Activated CD8-positive, alpha-beta memory T cell treated with anti-CD3 and anti-CD28 coated beads for 24 hours (primary cell): Measurements from ENCODE around the gene FNIP2.
"Not testable (repeated sequence)": the region's sequence is repeated elsewhere in the genome, so short reads cannot be mapped to it uniquely, and the experiment has no call there.

Experiments used
- DNase-seq: peaks from one replicate; pipeline ENCODE4 v3.0.0-alpha.2; 2020

The FNIP2 gene

DNA sequence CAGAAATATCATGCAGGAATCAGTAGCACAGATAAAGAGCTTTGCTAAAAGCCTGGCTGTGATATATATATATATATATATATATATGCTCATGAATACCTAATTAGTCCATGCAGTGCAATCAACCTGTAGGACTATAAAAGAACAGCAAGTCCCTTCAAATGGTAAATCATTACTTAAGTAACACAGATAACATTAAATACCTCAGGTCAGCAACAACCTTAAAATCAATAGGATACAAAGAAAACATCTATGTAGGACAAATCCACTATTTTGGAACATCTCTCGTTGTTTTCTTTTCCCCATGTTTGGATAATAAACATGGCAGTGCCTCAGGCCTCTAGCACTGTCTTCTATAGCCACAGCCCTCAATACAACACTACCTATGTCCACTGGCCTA, 106.6 kb downstream of the FNIP2 start:
- DNase-seq, result no peak

DNA sequence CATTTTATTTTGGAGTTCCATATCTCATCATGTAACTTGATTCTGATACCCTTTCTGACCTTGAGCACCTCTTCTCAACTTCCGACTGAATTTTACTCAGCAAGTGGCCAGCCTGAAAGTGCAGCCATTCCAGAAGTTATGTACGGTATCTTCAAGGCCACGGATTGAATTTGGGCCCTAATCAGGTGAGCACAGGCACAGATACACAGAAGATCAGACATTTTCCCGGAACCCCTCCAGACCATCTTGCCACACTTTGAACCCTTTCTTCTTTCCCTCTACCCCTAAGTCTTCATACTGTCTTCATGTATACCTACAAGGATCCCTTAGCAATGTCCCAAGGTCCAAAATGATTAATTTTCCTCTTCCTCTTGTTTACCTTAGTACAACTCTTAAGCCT, 108.2 kb downstream of the FNIP2 start:
- DNase-seq, result no peak

DNA sequence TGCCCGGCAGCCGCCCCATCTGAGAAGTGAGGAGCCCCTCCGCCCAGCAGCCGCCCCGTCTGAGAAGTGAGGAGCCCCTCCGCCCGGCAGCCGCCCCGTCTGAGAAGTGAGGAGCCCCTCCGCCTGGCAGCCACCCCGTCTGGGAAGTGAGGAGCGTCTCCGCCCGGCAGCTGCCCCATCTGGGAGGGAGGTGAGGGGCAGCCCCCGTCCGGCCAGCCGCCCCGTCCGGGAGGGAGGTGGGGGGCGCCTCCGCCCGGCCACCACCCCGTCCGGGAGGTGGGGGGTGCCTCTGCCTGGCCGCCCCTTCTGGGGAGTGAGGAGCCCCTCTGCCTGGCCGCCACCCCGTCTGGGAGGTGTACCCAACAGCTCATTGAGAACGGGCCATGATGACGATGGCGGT, 113.3 kb downstream of the FNIP2 start:
- DNase-seq, result not testable (repeated sequence)

DNA sequence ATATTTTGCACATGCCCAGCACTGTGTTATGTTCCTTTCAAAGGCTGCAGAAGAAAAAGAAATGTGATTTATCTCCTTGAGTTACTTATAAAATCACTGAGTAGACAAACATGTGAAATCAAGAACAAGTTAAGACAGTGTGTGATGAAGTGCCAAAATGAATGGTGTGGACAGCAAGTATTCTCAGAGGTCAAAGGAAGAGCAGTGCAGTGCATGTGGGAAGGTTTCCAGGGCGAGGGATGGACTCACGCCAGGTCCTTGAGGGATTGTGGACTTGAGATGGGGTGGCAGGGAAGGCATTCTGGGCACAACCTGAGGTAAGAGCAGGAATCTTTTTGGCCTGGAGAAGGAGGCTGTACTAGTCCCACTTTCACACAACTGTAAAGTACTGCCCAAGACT, 115.5 kb downstream of the FNIP2 start:
- no peak for DNase-seq

DNA sequence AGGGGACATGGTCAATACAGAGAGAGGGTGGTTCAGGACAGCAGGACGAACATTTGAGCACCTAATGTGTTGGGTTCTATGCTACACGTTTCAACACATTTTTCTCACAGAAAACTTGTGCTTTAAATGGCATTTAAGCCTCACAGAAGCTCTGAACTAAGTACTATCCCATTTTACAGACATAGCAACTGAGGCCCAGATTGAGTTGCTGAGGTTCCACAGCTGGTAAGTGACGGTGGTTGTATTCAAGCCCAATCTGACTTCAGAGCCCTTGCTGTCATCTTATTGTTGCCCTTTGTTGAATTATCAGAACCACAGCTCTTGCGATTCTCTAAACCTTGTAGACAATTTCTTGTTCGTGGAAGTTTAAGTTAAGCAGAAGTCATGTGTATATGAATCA, 116.7 kb downstream of the FNIP2 start:
- DNase-seq, result no peak

DNA sequence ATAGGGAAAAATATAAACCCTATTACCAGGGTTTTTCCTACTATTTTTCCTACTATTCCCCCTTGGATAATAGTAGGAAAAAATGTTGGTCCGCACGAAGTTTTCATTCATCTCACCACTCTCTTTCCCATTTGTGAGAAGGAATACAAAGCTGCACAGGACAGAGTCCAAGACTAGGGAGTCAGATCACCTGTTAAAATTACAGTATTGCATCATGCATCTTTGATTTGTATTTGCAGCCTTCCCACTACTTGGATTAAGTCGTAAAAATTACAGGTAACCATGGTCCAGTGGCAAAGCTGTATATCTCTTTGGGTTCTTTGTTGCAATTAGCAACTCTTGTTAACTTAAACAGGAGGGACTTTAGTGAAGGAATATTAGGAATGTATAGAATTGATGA, 121.5 kb downstream of the FNIP2 start:
- no peak for DNase-seq

DNA sequence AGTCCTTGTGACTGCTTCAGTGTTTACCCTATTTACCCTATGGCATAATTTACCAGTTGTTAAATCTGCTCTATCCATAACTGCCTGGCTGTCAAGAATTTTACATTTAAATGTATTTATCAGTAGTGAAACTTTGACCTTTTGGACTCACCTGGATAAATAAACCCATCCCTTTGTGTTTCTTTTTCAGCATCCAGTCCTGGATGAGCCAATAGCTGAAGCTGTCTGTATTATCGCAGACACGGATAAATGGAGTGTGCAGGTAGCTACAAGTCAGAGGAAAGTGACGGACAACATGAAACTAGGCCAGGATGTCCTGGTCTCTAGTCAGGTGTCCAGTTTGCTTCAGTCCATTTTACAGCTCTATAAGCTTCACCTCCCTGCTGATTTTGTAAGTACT, 122.4 kb downstream of the FNIP2 start:
- DNase-seq, result no peak

DNA sequence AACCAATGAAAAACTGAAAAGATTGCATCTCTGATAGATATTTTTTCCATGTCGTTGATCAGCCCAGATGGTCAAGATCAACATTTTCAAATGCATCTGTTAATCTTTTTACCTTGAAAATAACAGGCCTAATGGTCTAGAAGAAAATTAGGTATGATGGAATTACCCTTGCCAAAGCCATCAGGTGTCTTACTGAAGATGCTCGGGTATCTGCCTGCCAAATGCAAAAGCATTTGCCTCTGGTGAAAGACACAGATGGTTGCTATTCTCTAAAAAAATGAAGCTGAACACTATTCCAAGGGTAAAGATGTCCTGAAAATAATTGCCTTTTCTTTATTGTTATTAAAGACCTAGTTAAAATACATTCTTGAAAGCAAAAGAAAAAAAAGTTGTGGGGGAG, 126.0 kb downstream of the FNIP2 start:
- DNase-seq, result no peak

DNA sequence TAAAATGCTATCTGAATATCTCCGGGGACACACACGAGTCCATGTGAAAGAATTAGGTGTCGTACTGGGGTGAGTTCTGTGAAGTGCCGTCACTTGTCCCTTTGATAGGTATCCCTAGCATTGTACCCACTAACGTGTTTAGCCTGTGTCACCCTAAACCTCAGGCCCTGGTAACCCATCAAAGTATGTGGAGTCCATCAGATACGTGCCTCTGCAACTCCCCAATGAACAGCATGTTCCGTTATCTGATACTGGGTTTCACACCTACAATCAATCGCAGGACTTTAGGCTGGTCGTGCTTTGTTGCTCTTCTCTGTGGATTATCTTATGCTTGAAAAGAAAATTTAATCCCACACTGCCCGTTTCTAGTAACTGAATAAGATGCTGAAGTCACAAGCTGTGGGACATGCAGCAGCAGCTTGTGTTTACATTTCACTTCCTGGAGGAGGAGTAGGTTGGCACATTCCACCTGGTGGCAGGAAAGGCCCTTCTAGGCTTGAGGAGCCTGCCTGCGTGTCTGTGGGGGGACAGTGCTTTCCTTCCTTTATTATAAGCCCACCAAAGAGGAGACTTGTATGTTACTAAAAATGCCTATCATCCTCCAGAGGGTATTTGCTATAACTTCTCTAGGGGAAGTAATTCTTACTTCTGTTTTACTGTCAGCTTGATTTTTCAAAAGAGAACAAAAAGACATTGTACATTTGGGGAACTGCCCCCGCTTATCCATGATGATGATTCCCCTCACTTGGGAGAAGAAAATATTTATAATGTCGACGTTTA, 127.2 kb downstream of the FNIP2 start:
- no peak for DNase-seq

DNA sequence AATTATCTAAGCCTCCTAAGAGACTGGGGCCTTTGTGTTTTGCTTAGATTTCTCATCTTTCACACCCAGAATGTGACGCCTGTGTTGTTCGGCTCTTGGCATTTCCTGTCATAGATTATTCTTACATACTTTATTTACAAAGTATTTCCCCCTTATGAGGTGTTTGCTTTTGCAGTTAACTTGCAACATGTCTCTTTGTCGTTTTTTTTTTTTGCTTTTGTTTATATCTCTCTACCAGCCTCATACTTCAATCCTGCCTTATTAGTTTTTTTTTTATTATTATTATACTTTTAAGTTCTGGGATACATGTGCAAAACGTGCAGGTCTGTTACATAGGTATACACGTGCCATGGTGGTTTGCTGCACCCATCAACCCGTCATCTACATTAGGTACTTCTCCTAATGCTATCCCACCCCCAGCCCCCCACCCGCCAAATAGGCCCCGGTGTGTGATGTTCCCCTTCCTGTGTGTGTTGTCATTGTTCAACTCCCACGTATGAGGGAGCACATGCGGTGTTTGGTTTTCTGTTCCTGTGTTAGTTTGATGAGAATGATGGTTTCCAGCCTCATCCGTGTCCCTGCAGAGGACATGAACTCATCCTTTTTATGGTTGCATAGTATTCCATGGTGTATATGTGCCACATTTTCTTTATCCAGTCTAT, 127.9 kb downstream of the FNIP2 start:
- not testable (repeated sequence) for DNase-seq

DNA sequence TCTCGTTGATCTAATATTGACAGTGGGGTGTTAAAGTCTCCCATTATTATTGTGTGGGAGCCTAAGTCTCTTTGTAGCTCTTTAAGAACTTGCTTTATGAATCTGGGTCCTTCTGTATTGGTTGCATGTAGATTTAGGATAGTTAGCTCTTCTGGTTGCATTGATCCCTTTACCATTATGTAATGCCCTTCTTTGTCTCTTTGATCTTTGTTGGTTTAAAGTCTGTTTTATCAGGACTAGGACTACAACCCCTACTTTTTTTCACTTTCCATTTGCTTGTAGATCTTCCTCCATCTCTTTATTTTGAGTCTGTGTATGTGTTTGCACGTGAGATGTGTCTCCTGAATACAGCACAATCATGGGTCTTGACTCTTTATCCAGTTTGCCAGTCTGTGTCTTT, 131.6 kb downstream of the FNIP2 start:
- DNase-seq, result not testable (repeated sequence)

DNA sequence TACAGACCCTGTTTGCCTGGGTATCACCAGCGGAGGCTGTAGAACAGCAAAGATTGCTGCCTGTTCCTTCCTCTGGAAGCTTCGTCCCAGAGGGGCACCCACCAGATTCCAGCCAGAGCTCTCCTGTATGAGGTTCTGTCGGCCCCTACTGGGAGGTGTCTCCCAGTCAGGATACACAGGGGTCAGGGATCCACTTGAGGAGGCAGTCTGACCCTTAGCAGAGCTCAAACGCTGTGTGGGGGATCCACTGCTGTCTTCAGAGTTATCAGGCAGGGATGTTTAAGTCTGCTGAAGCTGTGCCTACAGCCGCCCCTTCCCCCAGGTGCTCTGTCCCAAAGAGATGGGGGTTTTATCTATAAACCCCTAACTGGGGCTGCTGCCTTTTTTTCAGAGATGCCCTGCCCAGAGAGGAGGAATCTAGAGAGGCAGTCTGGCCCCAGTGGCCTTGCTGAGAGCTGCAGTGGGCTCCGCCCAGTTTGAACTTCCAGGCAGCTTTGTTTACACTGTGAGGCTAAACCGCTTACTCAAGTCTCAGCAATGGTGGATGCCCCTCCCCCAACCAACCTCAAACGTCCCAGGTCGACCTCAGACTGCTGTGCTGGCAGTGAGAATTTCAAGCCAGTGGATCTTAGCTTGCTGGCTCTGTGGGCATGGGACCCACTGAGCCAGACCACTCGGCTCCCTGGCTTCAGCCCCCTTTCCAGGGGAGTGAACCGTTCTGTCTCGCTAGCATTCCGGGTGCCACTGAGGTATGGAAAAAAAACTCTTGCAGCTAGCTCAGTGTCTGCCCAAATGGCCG, 133.7 kb downstream of the FNIP2 start:
- DNase-seq, result not testable (repeated sequence)

DNA sequence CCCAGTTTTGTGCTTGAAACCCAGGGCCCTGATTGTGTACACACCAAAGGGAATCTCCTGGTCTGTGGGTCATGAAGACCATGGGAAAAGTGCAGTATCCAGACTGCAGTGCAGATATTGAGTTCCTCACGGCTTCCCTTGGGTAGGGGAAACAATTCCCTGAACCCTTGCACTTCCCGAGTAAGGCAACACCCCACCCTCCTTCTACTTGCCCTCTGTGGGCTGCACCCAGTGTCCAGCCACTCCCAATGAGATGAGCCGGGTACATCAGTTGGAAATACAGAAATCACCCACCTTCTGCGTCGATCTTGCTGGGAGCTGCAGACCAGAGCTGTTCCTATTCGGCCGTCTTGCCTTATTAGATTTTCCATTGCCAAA, 134.2 kb downstream of the FNIP2 start:
- no peak for DNase-seq

DNA sequence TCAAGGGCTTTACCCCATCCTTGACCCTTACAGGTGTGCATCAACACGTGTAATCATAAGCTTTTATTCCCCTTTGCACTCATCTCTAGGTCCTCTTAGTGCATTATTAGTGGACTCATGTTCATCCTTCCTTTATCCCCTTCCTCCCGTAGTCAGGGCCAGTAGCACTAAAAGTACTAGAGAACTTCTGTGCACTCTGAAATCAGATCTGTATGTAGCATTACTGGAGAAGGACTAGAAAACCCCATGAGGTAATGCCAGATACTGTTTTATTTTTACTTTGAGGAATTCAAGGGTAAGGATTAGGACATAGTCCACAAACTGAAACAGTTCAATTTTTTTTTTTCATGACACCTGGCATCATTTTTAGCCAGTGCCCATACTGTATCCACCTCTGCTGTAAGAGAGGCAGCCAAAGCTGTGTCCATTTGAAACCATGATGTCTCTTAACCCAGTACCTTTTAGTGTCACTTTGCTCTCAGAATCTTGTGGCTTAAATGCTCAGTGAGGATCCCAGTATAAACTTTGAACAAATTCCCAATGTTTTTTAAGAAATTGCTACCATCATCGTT, 134.7 kb downstream of the FNIP2 start:
- DNase-seq, result no peak

DNA sequence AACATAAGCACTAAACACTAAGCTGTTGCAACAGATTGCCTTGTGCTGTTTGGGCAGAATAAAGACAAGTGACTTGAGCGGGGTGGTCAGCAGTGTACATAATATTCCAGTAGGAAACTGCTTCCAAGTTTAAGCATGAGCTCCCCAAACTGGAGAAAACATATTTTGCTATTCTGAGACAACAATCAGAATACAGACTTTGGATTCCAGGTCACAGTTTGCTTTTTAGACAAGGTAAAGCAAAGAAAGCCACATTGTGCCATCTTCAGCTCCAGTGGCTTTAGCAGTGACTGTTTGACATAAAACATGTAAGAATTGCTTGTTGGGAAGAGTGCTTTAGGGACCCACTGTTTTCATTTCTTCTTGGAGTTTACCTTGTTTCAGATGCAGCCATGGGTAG, 136.0 kb downstream of the FNIP2 start:
- DNase-seq, result no peak

DNA sequence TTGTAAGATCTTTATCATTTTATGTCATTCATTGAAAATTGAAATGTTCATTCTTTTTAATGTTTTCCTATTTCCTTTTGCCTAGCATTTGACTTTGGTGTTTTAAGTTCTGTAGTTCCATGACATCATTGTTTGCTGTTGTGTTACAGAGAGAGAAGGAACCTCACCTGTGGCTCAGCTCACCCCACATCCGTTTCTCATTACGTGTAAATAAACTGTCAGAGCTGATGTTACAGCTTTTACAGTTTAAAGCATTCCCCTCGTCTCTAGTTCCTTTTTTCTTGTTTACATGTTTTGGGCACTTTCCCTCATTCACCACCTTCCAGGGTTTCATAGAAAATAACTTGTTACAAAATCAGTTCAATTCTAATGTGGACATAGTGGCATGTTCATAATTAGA, 137.2 kb downstream of the FNIP2 start:
- DNase-seq, result no peak

DNA sequence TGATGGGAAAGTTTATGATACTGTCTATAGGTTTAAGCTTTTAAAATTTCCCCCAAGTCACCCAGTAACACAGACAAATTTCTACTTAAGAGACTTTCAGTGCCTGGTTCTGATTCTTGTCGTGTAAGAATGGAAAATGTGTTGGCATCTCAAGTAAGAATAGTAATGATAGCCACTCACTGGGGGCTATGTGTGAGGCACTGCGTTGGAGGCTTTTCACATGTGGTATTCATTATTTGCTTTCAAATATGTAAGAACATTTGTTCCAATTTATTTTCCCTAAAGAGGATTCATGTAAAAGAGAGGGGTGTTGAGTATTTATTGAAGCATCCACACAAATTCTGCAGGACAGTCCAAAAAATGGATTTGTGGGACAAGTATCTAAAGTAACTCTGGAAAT, 143.6 kb downstream of the FNIP2 start:
- DNase-seq, result no peak

DNA sequence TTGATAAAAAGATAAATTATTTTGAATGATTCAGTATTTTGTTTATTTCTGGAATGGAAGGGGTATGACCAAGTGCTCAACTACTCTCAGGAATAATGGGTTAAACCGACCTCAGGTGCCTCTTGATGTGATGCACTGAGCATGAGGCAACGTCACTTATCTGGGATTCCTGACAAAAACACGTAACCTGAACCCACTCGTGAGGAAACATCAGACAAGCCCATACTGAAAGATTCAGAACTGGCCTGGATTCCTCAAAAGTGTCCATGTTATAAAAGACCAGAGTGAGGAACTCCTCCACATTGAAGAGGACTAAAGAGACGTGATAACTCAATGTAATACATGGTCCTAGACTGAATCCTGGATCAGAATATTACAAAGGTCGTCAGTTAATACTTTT, 144.0 kb downstream of the FNIP2 start:
- DNase-seq, result no peak

DNA sequence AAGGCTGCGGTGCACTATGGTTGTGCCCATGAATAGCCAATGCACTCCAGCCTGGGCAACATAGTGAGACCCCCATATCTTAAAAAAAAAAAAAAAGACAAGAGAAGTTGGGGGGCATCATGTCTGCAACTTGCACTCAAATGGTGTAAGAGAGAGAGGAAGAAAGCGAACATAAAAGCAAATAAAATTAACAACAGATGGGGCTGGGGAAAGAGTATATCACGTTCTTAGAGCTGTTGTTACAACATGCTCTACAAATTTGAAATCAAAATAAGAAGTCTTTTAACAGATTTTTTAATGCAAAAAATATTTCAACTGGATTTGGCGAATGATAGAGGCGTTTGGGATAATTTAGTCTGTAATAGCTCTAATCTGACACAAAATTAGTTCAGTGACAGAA, 144.9 kb downstream of the FNIP2 start:
- no peak for DNase-seq

DNA sequence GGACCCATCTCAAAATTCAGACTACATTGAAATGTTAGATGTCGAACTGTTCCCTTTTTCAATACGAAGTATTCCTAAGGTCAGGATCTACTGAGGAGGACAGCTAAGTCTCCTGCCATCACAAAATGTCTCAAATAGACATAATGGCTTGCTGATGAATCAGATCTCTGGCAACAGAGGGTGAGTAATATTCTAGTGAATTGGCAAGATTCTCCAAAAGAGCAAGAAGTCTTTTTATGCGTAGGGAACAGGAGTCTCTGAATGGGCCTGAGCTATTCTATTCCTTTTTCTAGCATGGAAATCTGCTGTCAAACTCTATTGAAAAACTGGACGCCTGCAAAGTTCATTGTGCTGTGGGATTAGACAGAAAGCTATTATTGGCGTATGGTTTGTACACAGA, 145.4 kb downstream of the FNIP2 start:
- no peak for DNase-seq

DNA sequence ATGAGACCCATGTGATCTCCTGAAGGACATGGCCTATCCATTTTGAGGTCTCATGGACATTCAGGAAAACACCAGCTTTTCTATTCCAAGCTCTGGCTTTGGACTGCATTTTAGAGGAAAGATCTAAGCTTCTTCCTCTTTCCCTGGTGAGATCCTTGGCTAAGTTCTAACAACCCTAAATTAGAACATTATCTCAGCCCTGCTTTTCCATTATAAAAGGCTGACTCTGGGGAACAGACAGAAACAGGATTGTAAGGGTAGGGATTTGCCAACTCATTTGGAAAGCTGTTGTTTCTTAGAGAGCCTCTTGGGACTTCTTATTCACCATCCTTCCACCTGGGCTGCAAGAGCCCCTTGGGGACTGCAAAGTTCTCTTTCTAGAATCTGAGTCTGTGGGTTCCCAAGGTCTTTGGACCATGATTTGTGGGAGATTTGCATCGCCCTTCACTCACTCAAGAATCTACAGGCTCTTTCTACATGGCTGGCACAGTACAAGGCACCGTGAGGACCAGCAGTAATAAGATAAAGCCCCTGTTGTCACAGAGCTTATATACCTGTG, 146.9 kb downstream of the FNIP2 start:
- no peak for DNase-seq

DNA sequence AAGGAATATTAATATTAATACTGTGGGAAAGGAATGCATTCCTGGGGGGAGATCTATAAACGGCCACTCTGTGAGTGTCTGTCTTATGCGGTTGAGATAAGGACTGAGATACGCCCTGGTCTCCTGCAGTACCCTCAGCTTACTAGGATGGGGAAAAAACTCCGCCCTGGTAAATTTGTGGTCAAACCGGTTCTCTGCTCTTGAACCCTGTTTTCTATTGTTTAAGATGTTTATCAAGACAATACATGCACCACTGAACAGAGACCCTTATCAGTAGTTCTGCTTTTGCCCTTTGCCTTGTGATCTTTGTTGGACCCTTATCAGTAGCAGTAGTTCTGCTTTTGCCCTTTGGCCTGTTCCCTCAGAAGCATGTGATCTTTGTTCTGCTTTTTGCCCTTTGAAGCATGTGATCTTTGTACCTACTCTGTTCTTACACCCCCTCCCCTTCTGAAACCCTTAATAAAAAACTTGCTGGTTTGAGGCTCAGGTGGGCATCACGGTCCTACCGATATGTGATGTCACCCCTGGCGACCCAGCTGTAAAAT, 151.7 kb downstream of the FNIP2 start:
- not testable (repeated sequence) for DNase-seq

DNA sequence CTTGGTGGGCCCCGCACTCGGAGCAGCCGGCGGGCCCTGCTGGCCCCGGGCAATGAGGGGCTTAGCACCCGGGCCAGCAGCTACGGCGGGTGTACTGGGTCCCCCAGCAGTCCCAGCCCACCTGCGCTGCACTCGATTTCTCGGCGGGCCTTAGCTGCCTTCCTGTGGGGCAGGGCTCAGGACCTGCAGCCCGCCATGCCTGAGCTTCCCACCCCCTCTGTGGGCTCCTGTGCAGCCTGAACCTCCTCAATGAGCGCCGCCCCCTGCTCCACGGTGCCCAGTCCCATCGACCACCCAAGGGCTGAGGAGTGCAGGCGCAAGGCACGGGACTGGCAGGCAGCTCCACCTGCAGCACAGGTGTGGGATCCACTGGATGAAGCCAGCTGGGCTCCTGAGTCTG, 158.9 kb downstream of the FNIP2 start:
- not testable (repeated sequence) for DNase-seq
